ENCODE results near the gene ZNF614. TPM values are rescaled to one million over a fixed set of nuclear protein-coding genes. Genes with fewer than 3 reads are reported as not detected.
"Not testable (repeated sequence)": the region's sequence is repeated elsewhere in the genome, so short reads cannot be mapped to it uniquely, and the experiment has no call there.

Gene ZNF614
- polyA plus RNA-seq, 1 experiment, result 7.2 TPM

GRCh38 chr19:52048555-52049501 lies 20.6 kb upstream of the ZNF614 start, which contains the start of gene ZNF432:
ZNF432 (minus strand) TSS chr19:52048838; CDS start chr19:52046868, 1,970 bp downstream.
- peaks cover 28% of the 10 kb centered on the region for H3K9me3 ChIP-seq (ENCODE audit: control insufficient read depth, insufficient read depth, low read length)
- peak; percentile 75 for DNase-seq (ENCODE audit: low read depth, low spot score)
- peak within 1 kb of the TSS; percentile 88 for H3K4me3 ChIP-seq (ENCODE audit: low read depth, low read length)
- H3K27me3 ChIP-seq (ENCODE audit: control insufficient read depth, insufficient read depth, low read length), result no peaks in the 10 kb centered on the region
- ChIA-PET CTCF (interaction anchor here (0.6 to 1.1 kb wide), 5 partner anchors 90 to 1513 kb away, joined by 3 to 7 read pairs (median 3); no protein-coding TSS in a partner anchor), POLR2A (interaction anchor here (1.3 kb wide), 1 partner anchor 20 kb away, joined by 6 read pairs; the partner anchor contains the start of gene ZNF614)
- H3K27ac ChIP-seq (ENCODE audit: low read depth, low read length), result peak within 1 kb of the TSS; percentile 96
- TF ChIP-seq CTCF (IDR thresholded peaks at IDR 0.05; ENCODE audit: low read depth, low read length), result no peak

- H3K27ac ChIP-seq (ENCODE audit: low read depth, low read length), result no peak overlapping the region
- no peaks in the 10 kb centered on the region for H3K27me3 ChIP-seq (ENCODE audit: control insufficient read depth, insufficient read depth, low read length)
- no peak overlapping the region for H3K4me3 ChIP-seq (ENCODE audit: low read depth, low read length)
- no peak for TF ChIP-seq CTCF (IDR thresholded peaks at IDR 0.05; ENCODE audit: low read depth, low read length)
- ChIA-PET POLR2A (no interaction called here), CTCF (no interaction called here)
- no peak for DNase-seq (ENCODE audit: low read depth, low spot score)
- H3K9me3 ChIP-seq (ENCODE audit: control insufficient read depth, insufficient read depth, low read length), result peaks cover 36% of the 10 kb centered on the region
These were observed 11.0 kb upstream of the ZNF614 start for GRCh38 chr19:52039169-52039568.

- Histone ChIP-seq H3K27ac (ENCODE audit: low read depth, low read length) (no peak overlapping the region), H3K4me3 (ENCODE audit: low read depth, low read length) (no peak overlapping the region), H3K9me3 (ENCODE audit: control insufficient read depth, insufficient read depth, low read length) (peaks cover 47% of the 10 kb centered on the region), H3K27me3 (ENCODE audit: control insufficient read depth, insufficient read depth, low read length) (no peaks in the 10 kb centered on the region)
- DNase-seq (ENCODE audit: low read depth, low spot score), result no peak
- ChIA-PET CTCF (no interaction called here), POLR2A (no interaction called here)
- no peak for TF ChIP-seq CTCF (IDR thresholded peaks at IDR 0.05; ENCODE audit: low read depth, low read length)
These were observed 6.0 kb upstream of the ZNF614 start for GRCh38 chr19:52034051-52034728.

GRCh38 chr19:52028780-52029123 lies 573 bp upstream of the ZNF614 start:
- H3K27ac ChIP-seq (ENCODE audit: low read depth, low read length), result peak overlapping the region; percentile 96
- CTCF ChIA-PET, result no interaction called here
- H3K27me3 ChIP-seq (ENCODE audit: control insufficient read depth, insufficient read depth, low read length), result no peaks in the 10 kb centered on the region
- peaks cover 25% of the 10 kb centered on the region for H3K9me3 ChIP-seq (ENCODE audit: control insufficient read depth, insufficient read depth, low read length)
- TF ChIP-seq CTCF (IDR thresholded peaks at IDR 0.05; ENCODE audit: low read depth, low read length), result no peak
- POLR2A ChIA-PET, result interaction anchor here (0.6 to 1.2 kb wide), 5 partner anchors 20 to 673 kb away, joined by 3 to 6 read pairs (median 4); partner anchors contain the start of gene ZNF432
- peak overlapping the region; percentile 96 for H3K4me3 ChIP-seq (ENCODE audit: low read depth, low read length)
- DNase-seq (ENCODE audit: low read depth, low spot score), result no peak

- H3K27ac ChIP-seq (ENCODE audit: low read depth, low read length); H3K4me3 ChIP-seq (ENCODE audit: low read depth, low read length); H3K27me3 ChIP-seq (ENCODE audit: control insufficient read depth, insufficient read depth, low read length); POLR2A ChIA-PET; CTCF ChIA-PET; DNase-seq (ENCODE audit: low read depth, low spot score): not testable (repeated sequence)
- H3K9me3 ChIP-seq (ENCODE audit: control insufficient read depth, insufficient read depth, low read length), result peaks cover 27% of the 10 kb centered on the region
These were observed 1.8 kb downstream of the ZNF614 start for GRCh38 chr19:52026255-52026990.

- POLR2A ChIA-PET; H3K4me3 ChIP-seq (ENCODE audit: low read depth, low read length); DNase-seq (ENCODE audit: low read depth, low spot score); H3K27me3 ChIP-seq (ENCODE audit: control insufficient read depth, insufficient read depth, low read length); H3K27ac ChIP-seq (ENCODE audit: low read depth, low read length); CTCF ChIA-PET: not testable (repeated sequence)
- H3K9me3 ChIP-seq (ENCODE audit: control insufficient read depth, insufficient read depth, low read length), result peaks cover 30% of the 10 kb centered on the region
These were observed 3.7 kb downstream of the ZNF614 start for GRCh38 chr19:52024478-52024877.

All from AG04450 (cell line).